K562 (cell line): ENCODE results near the gene KIAA0513. TPM values are rescaled to one million over a fixed set of nuclear protein-coding genes. Genes with fewer than 3 reads are reported as not detected.

ENCODE experiments used
- ARID2 ChIP-seq: fragments of 450-650 bp; IDR thresholded peaks from 2 replicates; pipeline ENCODE4 v1.6.1; 2017; ENCODE audit warnings: antibody characterized with exemption, mild to moderate bottlenecking
- ATF2 ChIP-seq: sonication (generic); formaldehyde crosslinking; IDR thresholded peaks from 2 replicates; pipeline ENCODE4 v1.8.1; 2022; ENCODE audit warnings: missing genetic modification reagents
- BRD9 ChIP-seq: fragments of 450-650 bp; IDR thresholded peaks from 2 replicates; pipeline ENCODE4 v1.6.1; 2018; ENCODE audit warnings: low read depth; ENCODE audit not compliant: partially characterized antibody
- CTCF ChIP-seq, 3 experiments: IDR thresholded peaks in 2 of 3; conservative IDR thresholded peaks in 1 of 3; 2 replicates each; pipeline ENCODE4 v1.5.1; 2011 to 2012; ENCODE audit warnings: low read length in 3 of 3, mild to moderate bottlenecking in 3 of 3, control low read depth in 2 of 3, improper control_type of control experiment in 1 of 3, inconsistent platforms in 1 of 3, low read depth in 1 of 3, mixed read lengths in 1 of 3, moderate library complexity in 1 of 3; ENCODE audit not compliant: insufficient read depth in 2 of 3
- E2F3 ChIP-seq: fragments of 250-450 bp; sonication (Bioruptor Pico); IDR thresholded peaks from 2 replicates; pipeline ENCODE4 v1.4.0; 2020; ENCODE audit warnings: mild to moderate bottlenecking
- HDAC6 ChIP-seq: IDR thresholded peaks from 2 replicates; pipeline ENCODE4 v1.6.1; 2012; ENCODE audit warnings: low read depth, mild to moderate bottlenecking, control low read depth, inconsistent platforms, low read length, moderate library complexity
- HNRNPUL1 ChIP-seq: fragments of 200-400 bp; formaldehyde crosslinking; IDR thresholded peaks from 2 replicates; pipeline ENCODE4 v1.6.1; 2017; ENCODE audit warnings: low read length
- MBD1 ChIP-seq: fragments of 250-450 bp; sonication (Bioruptor Pico); IDR thresholded peaks from 2 replicates; pipeline ENCODE4 v1.8.0; 2022; ENCODE audit warnings: inconsistent platforms
- MTF1 ChIP-seq: fragments of 250-450 bp; sonication (Bioruptor Pico); IDR thresholded peaks from 2 replicates; pipeline ENCODE4 v1.9.0; 2021; ENCODE audit warnings: moderate library complexity, mild to moderate bottlenecking, inconsistent platforms, borderline replicate concordance
- SIX5 ChIP-seq, 2 experiments: IDR thresholded peaks; 2 replicates each; pipeline ENCODE4 v1.6.1; 2011; ENCODE audit warnings: low read length in 2 of 2, borderline replicate concordance in 1 of 2, low read depth in 1 of 2, mild to moderate bottlenecking in 1 of 2, moderate library complexity in 1 of 2; ENCODE audit not compliant: insufficient read depth in 1 of 2
- TEAD1 ChIP-seq, 2 experiments: fragments of 450-650 bp in 1 of 2; sonication (generic) in 1 of 2; formaldehyde crosslinking; IDR thresholded peaks; 2 replicates each; pipeline versions ENCODE4 v1.4.0 to v1.8.0; 2020 to 2022; ENCODE audit warnings: mild to moderate bottlenecking in 2 of 2, missing genetic modification reagents in 1 of 2
- ZBTB26 ChIP-seq: fragments of 450-650 bp; formaldehyde crosslinking; IDR thresholded peaks from 2 replicates; pipeline ENCODE4 v1.4.0; 2022; ENCODE audit warnings: missing genetic modification characterization
- ZBTB8A ChIP-seq: fragments of 450-650 bp; IDR thresholded peaks from 2 replicates; pipeline ENCODE4 v1.6.1; 2018; ENCODE audit warnings: mild to moderate bottlenecking, moderate library complexity; ENCODE audit not compliant: partially characterized antibody
- ZFX ChIP-seq: sonication (generic); formaldehyde crosslinking; IDR thresholded peaks from 2 replicates; pipeline ENCODE4 v1.8.0; 2022; ENCODE audit warnings: mild to moderate bottlenecking, missing genetic modification reagents, moderate library complexity
- ZNF609 ChIP-seq: sonication (generic); formaldehyde crosslinking; IDR thresholded peaks from 2 replicates; pipeline ENCODE4 v1.8.1; 2023; ENCODE audit warnings: missing genetic modification reagents, mild to moderate bottlenecking, borderline replicate concordance
- polyA plus RNA-seq, 8 experiments: library from polyadenylated mRNA; depleted of rRNA in 4 of 8; stranded (reverse) in 5 of 8; unstranded in 3 of 8; fragments of >200 nt; fragmentation: Nextera tagmentation in 2 of 8; fragmentation: Illumina TruSeq in 1 of 8; extraction: Ambion mirVana in 2 of 8; extraction: Trizol in 1 of 8; gene quantifications; 2 replicates each; pipeline versions ENCODE4 v1.2.1 to v1.2.3, GENCODE V29; 2011 to 2014; ENCODE audit warnings: inconsistent platforms in 1 of 8, missing spikeins in 1 of 8
- total RNA-seq, 7 experiments: library from RNA; depleted of rRNA in 6 of 7; stranded (reverse); fragments of >200 nt in 6 of 7; fragmentation: Illumina TruSeq in 2 of 7; extraction: Trizol in 2 of 7; gene quantifications; 2 replicates each; pipeline versions ENCODE4 v1.2.1 to v1.2.3, GENCODE V29; 2011 to 2021; ENCODE audit warnings: low replicate concordance in 1 of 7

The KIAA0513 gene
- total and polyA plus RNA-seq, 9 of the 15 experiments (the other 6 are each of a cell fraction or from before 2014, with no cell fraction given), result 0.18 to 13.7 (median 10.2) TPM

GRCh38 chr16:85027349-85027957 is at the start of gene KIAA0513 (continued):
- no peak for TF ChIP-seq MBD1 (CRISPR knock-in tag)
- peak; percentile 92 for TF ChIP-seq ZFX (CRISPR knock-in tag)
- peak; percentile 77 for TF ChIP-seq ZNF609 (CRISPR knock-in tag)
- TF ChIP-seq ZBTB8A, result no peak
- TF ChIP-seq HDAC6, result no peak
- no peak for TF ChIP-seq BRD9
- TF ChIP-seq TEAD1 (CRISPR knock-in tag; IDR thresholded peaks at IDR 0.05), result peak; percentile 17 to 70; a peak in 2 of 4 replicates
- TF ChIP-seq E2F3, result 0 out of 2 replicates have a peak, but pooled peaks have one; percentile 37
- 0 out of 2 replicates have a peak, but pooled peaks have one; percentile 53 for TF ChIP-seq ZBTB26 (CRISPR knock-in tag)
- no peak for TF ChIP-seq HNRNPUL1
- no peak for TF ChIP-seq SIX5 (IDR thresholded peaks at IDR 0.05; ENCODE audit: borderline replicate concordance in 1 of 2, insufficient read depth in 1 of 2, low read depth in 1 of 2, low read length in 2 of 2)
- no peak for TF ChIP-seq ATF2 (CRISPR knock-in tag)
- TF ChIP-seq ARID2, result no peak; the same call in 1 of the 2 replicates
- TF ChIP-seq MTF1 (CRISPR knock-in tag), result no peak
- peak in 2 of 3 experiments; percentile 48 to 60; a peak in 5 of 6 replicates for TF ChIP-seq CTCF (IDR thresholded peaks at IDR 0.05 in 2 of 3, conservative IDR thresholded peaks at IDR 0.05 in 1 of 3; ENCODE audit: insufficient read depth in 2 of 3, low read depth in 1 of 3, low read length in 3 of 3)
